NCI-H128 (cell line): ENCODE data around the gene TDRD12.
"Not testable (repeated sequence)": the region's sequence is repeated elsewhere in the genome, so short reads cannot be mapped to it uniquely, and the experiment has no call there.

Experiments used
- DNase-seq: peaks from one replicate; lab custom pipeline; 2025; ENCODE audit not compliant: unreplicated experiment; lab: John Stamatoyannopoulos, UW

TDRD12 gene

GRCh38 chr19:32746631-32747196 is 27.1 kb downstream of the TDRD12 start:
- not testable (repeated sequence) for DNase-seq

DNA sequence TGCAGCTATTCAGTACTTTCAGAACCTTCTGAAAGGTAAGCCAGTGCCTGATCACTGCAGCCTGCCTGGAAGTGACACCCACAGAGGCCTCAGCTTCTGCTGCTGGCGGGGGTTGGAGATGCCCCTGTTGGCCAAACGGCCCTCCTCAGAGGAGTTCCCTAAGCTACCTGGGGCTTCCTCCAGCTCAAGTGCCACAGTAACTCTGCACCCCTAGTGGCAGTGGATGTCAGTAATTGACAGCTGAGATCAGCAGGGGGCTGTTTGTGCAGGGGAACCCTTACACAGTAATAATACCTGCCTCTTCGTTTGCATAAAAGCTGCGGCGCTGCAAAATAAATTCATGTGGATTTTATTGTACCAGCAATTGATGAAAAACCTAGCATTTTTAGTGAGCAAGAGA is 28.9 kb downstream of the TDRD12 start:
- no peak for DNase-seq

- DNase-seq, result no peak
These were observed 29.4 kb downstream of the TDRD12 start for GRCh38 chr19:32748948-32749347.

DNA sequence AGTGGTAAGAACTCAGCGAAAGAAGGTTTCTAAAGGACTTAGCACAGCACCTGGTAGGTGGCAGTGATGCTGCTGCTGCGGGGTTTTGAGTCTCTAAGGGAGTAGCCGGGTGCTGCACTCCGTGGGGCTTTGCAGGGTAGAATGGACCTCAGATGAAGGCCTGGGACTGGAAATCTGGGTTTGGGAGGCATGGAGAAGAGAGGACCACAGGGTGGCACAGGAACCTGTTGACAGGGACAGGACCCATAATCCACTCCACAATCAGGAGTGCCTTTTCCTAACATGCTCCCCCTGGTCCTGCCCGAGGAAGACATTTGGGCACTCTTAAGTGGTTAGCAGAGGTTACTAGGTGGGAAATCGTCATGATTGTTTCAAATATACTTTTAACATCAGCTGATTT is 29.8 kb downstream of the TDRD12 start:
- no peak for DNase-seq

- no peak for DNase-seq
These were observed 31.0 kb downstream of the TDRD12 start for GRCh38 chr19:32750441-32751055.

DNA sequence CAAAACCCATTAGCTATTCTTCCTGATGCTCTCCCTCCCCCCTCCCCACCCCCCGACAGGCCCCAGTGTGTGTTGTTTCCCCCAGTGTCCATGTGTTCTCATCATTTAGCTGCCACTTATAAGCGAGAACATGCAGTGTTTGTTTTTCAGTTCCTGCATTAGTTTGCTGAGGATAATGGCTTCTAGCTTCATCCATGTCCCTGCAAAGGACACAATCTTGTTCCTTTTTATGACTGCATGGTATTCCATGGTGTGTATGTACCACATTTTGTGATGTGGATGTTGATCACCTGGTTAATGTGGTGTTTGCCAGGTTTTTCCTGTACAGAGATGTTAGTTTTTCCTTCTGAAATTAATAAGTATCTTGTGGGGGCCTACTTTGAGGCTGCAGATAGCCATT is 31.5 kb downstream of the TDRD12 start:
- DNase-seq, result no peak

GRCh38 chr19:32757189-32757588 is 37.6 kb downstream of the TDRD12 start:
- DNase-seq, result no peak

GRCh38 chr19:32765365-32765764 is 45.8 kb downstream of the TDRD12 start:
- not testable (repeated sequence) for DNase-seq

DNA sequence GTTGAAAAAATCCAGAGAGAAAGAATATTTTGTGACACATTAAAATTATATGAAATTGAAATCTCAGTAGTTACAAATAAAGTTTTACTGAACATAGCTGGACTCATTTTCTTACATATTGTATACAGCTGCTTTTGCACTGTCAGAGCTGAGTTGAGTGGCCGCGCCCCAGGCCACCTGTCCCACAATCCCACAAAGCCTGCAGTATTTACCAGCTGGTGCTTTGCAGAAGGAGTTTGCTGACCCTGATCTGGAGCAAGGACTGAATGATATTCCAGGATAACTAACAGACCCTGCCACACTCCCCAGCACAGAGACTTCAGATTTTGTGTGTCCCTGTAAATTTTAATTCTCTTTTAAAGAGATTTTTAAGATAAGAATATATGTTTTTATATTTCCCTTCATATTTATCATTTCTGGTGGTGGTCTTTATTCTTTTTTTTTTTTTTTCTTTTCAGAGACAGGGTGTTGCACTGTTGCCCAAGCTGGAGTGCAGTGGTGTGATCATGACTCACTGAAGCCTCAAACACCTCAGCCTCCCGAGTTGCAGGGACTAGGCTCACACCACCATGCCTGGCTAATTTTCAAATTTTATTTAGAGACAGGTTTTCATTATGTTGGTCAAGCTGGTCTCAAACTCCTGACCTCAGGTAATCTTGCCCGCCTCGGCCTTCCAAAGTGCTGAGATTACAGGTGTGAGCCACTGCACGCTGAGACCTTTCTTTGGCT is 48.5 kb downstream of the TDRD12 start:
- no peak for DNase-seq

DNA sequence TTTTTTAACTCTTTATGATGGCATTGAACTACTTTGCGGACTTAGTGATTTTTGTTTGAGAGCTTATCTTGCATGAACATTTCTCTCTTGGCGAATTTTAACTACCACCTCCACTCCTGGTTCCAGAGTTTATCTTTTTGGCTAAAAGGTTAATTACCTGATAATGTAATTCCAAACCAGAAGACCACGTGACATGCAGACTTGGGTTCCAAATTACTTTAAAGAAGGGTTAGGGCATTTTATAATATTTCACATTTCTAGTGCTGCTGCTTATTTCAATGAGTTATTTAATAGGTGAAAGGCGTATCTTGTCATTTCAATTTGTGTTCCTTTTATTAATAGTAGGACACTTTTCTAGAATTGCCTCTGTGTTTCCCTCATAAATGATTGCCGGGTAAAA is 52.0 kb downstream of the TDRD12 start:
- no peak for DNase-seq

DNA sequence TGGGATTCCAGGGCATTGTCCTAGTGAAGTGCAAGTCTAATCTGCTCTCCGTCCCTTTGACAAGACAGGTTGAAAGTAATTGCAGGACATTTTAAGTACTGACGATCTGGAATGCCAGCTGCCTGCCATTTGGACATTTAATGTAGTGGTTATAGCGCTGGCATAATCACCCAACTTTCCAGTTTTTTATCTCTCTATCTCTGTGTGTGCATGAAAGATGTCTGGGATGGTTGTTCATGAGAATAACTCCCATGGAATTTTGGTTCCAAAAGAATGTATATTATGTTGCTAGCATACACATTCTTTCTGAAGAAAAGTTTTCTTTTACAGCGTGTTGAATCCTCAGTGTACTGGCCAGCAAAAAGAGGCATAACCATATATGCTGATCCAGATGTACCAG is 53.6 kb downstream of the TDRD12 start:
- DNase-seq, result no peak

- DNase-seq, result no peak
These were observed 59.5 kb downstream of the TDRD12 start for GRCh38 chr19:32779082-32779481.

GRCh38 chr19:32781280-32781679 is 61.7 kb downstream of the TDRD12 start:
- no peak for DNase-seq

- not testable (repeated sequence) for DNase-seq
These were observed 62.5 kb downstream of the TDRD12 start for GRCh38 chr19:32782089-32782488.

- not testable (repeated sequence) for DNase-seq
These were observed 67.7 kb downstream of the TDRD12 start for GRCh38 chr19:32787161-32787813.

DNA sequence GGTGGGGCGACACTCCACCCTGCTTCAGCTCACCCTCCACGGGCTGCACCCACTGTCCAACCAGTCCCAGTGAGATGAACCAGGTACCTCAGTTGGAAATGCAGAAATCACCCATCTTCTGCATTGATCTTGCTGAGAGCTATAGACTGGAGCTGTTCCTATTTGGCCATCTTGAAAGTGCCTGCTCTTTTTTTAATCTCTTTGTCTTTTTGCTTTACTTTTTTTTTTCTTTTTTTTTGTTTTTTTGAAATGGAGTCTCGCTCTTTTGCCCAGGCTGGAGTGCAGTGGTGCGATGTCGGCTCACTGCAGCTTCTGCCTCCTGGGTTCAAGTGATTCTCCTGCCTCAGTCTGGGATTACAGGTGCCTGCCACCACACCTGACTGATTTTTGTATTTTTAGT is 68.3 kb downstream of the TDRD12 start:
- DNase-seq, result not testable (repeated sequence)

DNA sequence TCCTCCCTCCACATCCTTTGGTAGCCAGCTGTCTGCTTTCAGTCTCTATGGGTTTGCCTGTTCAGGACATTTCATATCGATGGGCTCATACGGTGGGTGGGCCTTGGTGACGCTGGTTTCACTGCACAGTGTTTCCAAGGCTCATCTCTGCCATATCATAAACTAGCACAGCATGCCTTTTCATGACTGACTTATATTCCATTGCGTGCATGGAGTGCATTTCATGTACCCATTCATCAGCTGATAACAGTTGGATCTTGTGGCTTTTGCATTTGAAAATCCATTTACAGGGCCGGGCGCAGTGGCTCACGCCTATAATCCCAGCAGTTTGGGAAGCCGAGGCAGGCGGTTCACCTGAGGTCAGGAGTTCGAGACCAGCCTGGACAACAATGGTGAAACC is 69.9 kb downstream of the TDRD12 start:
- no peak for DNase-seq

GRCh38 chr19:32798201-32798600 is 78.6 kb downstream of the TDRD12 start:
- no peak for DNase-seq

- DNase-seq, result no peak
These were observed 80.6 kb downstream of the TDRD12 start for GRCh38 chr19:32800191-32800590.

GRCh38 chr19:32800754-32801153 is 81.2 kb downstream of the TDRD12 start:
- no peak for DNase-seq

DNA sequence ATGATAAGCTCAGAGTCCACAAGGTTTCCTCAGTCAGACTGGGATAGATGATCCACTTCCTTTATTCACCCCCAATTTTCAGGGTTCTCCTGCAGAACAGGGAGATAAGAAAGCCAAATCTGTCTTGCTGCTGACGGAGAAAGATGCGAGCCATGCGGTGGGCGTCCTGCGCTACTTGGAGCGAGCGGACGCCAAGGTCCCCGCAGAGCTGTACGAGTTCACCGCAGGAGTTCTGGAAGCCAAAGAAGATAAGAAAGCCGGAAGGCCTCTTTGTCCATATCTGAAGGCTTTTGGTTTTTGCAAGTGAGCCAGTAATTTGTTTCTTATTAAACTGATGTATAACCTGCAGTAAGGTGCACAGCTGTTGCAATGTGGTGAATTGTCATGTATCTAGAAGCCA is 83.3 kb downstream of the TDRD12 start:
- DNase-seq, result no peak

GRCh38 chr19:32808236-32808635 is 88.7 kb downstream of the TDRD12 start:
- no peak for DNase-seq
